Spinal cord (tissue), 10 donors: Measurements from ENCODE around the gene ITIH1. TPM values are rescaled to one million over a fixed set of nuclear protein-coding genes. Genes with fewer than 3 reads are reported as not detected.

ENCODE experiments used
- DNase-seq, 6 donors: peaks; one replicate each; pipeline versions ENCODE4 v3.0.0 to v3.0.0-alpha.2; 2013 to 2015; ENCODE audit warnings: low spot score in 6 of 6, low read depth in 4 of 6
- H3K27ac ChIP-seq: one replicate; pipeline ENCODE4 v1.5.1; 2013; ENCODE audit warnings: low read depth, low read length, control low read depth
- H3K27me3 ChIP-seq: one replicate; pipeline ENCODE4 v1.6.1; 2013; ENCODE audit warnings: low read length; ENCODE audit not compliant: control insufficient read depth, insufficient read depth
- H3K36me3 ChIP-seq: one replicate; pipeline ENCODE4 v1.6.1; 2013; ENCODE audit warnings: low read length; ENCODE audit not compliant: control insufficient read depth, insufficient read depth
- H3K4me1 ChIP-seq: one replicate; pipeline ENCODE4 v1.6.1; 2013; ENCODE audit warnings: low read length; ENCODE audit not compliant: control insufficient read depth, insufficient read depth
- H3K4me3 ChIP-seq: one replicate; pipeline ENCODE4 v1.5.1; 2013; ENCODE audit warnings: low read depth, low read length, control low read depth
- H3K9me3 ChIP-seq: one replicate; pipeline ENCODE4 v1.6.1; 2013; ENCODE audit warnings: low read length; ENCODE audit not compliant: control insufficient read depth, insufficient read depth
- WGBS: methylation state at CpG from one replicate; pipeline ENCODE4 v1.1.5; 2013; ENCODE audit warnings: missing lambda C conversion rate; ENCODE audit not compliant: insufficient coverage; 5-methylcytosine and 5-hydroxymethylcytosine counted together
- polyA plus RNA-seq, 2 donors: library from polyadenylated mRNA; unstranded; fragments of 120-200 nt; gene quantifications; one replicate each; pipeline ENCODE4 v1.2.1, GENCODE V29; 2013; ENCODE audit not compliant: insufficient read length in 2 of 2
- total RNA-seq, 2 donors: library from RNA; depleted of rRNA in 1 of 2; stranded (reverse); fragments of 120-200 nt in 1 of 2; fragments of >200 nt in 1 of 2; gene quantifications; one replicate each; pipeline versions ENCODE4 v1.2.3 to v1.2.4, GENCODE V29; 2013 to 2014
- donor health status: healthy.

The ITIH1 gene
- total and polyA plus RNA-seq, 4 donors = 0.15 to 0.44 TPM; not detected in 2

GRCh38 chr3:52743721-52744120 is 33.7 kb upstream of the ITIH1 start:
- Histone ChIP-seq H3K9me3 (no peaks in the 10 kb centered on the region), H3K27me3 (no peaks in the 10 kb centered on the region), H3K27ac (no peak overlapping the region), H3K4me1 (no peaks in the 10 kb centered on the region), H3K4me3 (no peak overlapping the region), H3K36me3 (peaks cover 73% of the 10 kb centered on the region)
- no peak for DNase-seq
- no CpG with 5 or more reads among the region's 2 CpGs for WGBS

DNA sequence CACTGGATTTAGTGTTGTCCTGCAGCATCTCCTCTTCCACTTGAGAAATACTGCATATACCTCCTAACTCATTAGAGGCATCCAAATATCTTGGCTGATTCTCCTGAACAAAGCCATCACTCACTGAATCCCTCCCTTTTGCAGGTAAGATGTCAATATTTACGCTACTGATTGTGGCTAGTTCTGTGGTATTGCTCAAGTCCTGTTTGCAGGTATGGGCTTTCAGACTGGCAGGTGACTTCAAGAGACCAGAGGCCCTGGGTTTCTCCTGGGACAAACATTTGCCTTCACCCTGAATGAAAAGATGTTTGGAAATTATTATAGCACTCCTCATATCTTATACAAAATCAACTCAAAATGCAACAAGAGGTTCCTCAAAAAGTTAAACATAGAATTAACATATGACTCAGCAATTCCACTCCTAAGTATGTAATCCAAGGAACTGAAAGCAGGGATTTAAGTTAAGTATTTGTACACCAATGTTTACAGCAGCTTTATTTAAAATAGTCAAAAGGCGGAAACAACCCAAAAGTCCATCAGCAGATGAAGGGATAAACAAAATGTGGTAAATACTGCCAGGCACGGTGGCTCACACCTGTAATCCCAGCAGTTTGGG is 25.2 kb upstream of the ITIH1 start:
- DNase-seq = no peak
- Histone ChIP-seq H3K27ac (no peak overlapping the region), H3K9me3 (no peaks in the 10 kb centered on the region), H3K27me3 (no peaks in the 10 kb centered on the region), H3K4me1 (no peaks in the 10 kb centered on the region), H3K36me3 (peaks cover 62% of the 10 kb centered on the region), H3K4me3 (no peak overlapping the region)
- WGBS = 100% methylated on average over 2 of the region's 3 CpGs

GRCh38 chr3:52754373-52754772 is 23.0 kb upstream of the ITIH1 start:
- Histone ChIP-seq H3K27me3 (no peaks in the 10 kb centered on the region), H3K36me3 (peaks cover 64% of the 10 kb centered on the region), H3K4me3 (no peak overlapping the region), H3K27ac (no peak overlapping the region), H3K4me1 (no peaks in the 10 kb centered on the region), H3K9me3 (no peaks in the 10 kb centered on the region)
- WGBS = 92% methylated on average over 4 of the region's 4 CpGs
- no peak for DNase-seq

DNA sequence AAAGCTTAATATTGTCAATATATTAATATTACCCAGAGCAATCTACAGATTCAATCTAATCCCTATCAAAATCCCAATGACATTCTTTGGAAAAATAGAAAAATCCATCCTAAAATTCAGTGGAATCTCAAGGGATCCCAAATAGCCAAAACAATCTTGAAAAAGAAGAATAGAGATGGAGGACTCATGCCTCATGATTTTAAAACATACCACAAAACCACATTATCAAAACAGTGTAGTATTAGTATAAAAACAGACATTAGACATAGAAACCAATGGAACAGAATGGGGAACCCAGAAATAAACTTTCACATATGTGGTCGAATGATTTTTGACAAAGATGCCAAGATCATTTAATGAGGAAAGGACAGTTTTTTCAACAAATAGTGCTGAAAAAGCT is 21.3 kb upstream of the ITIH1 start:
- Histone ChIP-seq H3K36me3 (peaks cover 53% of the 10 kb centered on the region), H3K27me3 (no peaks in the 10 kb centered on the region), H3K4me3 (no peak overlapping the region), H3K4me1 (no peaks in the 10 kb centered on the region), H3K27ac (no peak overlapping the region), H3K9me3 (no peaks in the 10 kb centered on the region)
- DNase-seq = no peak
- WGBS = no CpG with 5 or more reads among the region's 1 CpG

GRCh38 chr3:52763466-52763865 is 13.9 kb upstream of the ITIH1 start:
- Histone ChIP-seq H3K27ac (no peak overlapping the region), H3K9me3 (no peaks in the 10 kb centered on the region), H3K4me1 (no peaks in the 10 kb centered on the region), H3K4me3 (no peak overlapping the region), H3K27me3 (no peaks in the 10 kb centered on the region), H3K36me3 (peaks cover 43% of the 10 kb centered on the region)
- 100% methylated on average over 1 of the region's 2 CpGs for WGBS
- DNase-seq = no peak

GRCh38 chr3:52769786-52770455 is 7.5 kb upstream of the ITIH1 start:
- DNase-seq = peak in 1 of 6 donors; percentile 9
- Histone ChIP-seq H3K27me3 (no peaks in the 10 kb centered on the region), H3K36me3 (peaks cover 15% of the 10 kb centered on the region), H3K27ac (no peak overlapping the region), H3K4me1 (peaks cover 5% of the 10 kb centered on the region), H3K4me3 (peak overlapping the region; percentile 78), H3K9me3 (no peaks in the 10 kb centered on the region)
- WGBS = 14% methylated on average over 12 of the region's 13 CpGs

- Histone ChIP-seq H3K27ac (peak within 1 kb of the TSS; percentile 73), H3K4me1 (peaks cover 5% of the 10 kb centered on the region), H3K27me3 (no peaks in the 10 kb centered on the region), H3K4me3 (peak within 1 kb of the TSS; percentile 78), H3K36me3 (peaks cover 12% of the 10 kb centered on the region), H3K9me3 (no peaks in the 10 kb centered on the region)
- WGBS = under 1% methylated on average over 67 of the region's 67 CpGs
- DNase-seq = peak; percentile 82 to 98 (median 88)
Observed at GRCh38 chr3:52770496-52771333, 6.7 kb upstream of the ITIH1 start, which contains the start of gene NEK4. NEK4 (minus strand) TSS chr3:52770940; CDS start chr3:52770746, 194 bp downstream.

- DNase-seq = no peak
- Histone ChIP-seq H3K4me3 (peak overlapping the region; percentile 78), H3K9me3 (no peaks in the 10 kb centered on the region), H3K4me1 (peaks cover 5% of the 10 kb centered on the region), H3K36me3 (peaks cover 12% of the 10 kb centered on the region), H3K27me3 (no peaks in the 10 kb centered on the region), H3K27ac (peak overlapping the region; percentile 73)
- 36% methylated on average over 4 of the region's 5 CpGs for WGBS
Observed at GRCh38 chr3:52771334-52771681, 6.1 kb upstream of the ITIH1 start.

DNA sequence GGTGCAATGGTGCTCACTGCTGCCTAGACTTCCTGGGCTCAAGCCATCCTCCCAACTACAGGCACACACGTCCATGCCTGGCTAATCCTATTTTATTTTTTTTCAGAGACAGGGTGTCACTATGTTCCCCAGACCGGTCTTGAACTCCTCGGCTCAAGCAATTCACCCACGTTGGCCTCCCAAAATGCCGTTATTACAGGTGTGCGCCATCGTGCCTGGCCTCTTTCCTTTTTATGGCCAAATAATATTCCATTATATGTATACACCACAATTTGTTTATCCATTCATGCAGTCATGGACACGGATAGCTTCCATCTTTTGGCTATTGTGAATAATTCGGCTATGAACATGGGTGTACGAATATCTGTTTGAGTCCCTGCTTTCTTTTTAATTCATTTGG is 5.7 kb upstream of the ITIH1 start:
- WGBS = 95% methylated on average over 7 of the region's 10 CpGs
- H3K27ac ChIP-seq = no peak overlapping the region
- H3K4me1 ChIP-seq = peaks cover 5% of the 10 kb centered on the region
- no peak overlapping the region for H3K4me3 ChIP-seq
- H3K9me3 ChIP-seq = no peaks in the 10 kb centered on the region
- H3K27me3 ChIP-seq = no peaks in the 10 kb centered on the region
- no peak for DNase-seq
- peaks cover 9% of the 10 kb centered on the region for H3K36me3 ChIP-seq
